ENCODE results near the gene KCNJ4. TPM values are rescaled to one million over a fixed set of nuclear protein-coding genes. Genes with fewer than 3 reads are reported as not detected.

Gene KCNJ4
- total and polyA plus RNA-seq, 10 of the 15 experiments (the other 5 are each of a cell fraction or from before 2014, with no cell fraction given): not detected

GRCh38 chr22:38468443-38469305 lies 13.7 kb upstream of the KCNJ4 start:
- Histone ChIP-seq H3K4me2 (ENCODE audit: control insufficient read depth, insufficient read depth) (peak overlapping the region; percentile 100), H3K79me2 (ENCODE audit: control insufficient read depth, insufficient read depth, low read length) (no peaks in the 10 kb centered on the region), H3K27ac (ENCODE audit: control insufficient read depth, insufficient read depth) (no peak overlapping the region), H3K27me3 (replicated peaks in 1 of 2; ENCODE audit: control insufficient read depth in 2 of 2, insufficient read depth in 2 of 2, low read length in 1 of 2) (peaks cover 0 to 5% of the 10 kb centered on the region in 2 experiments; a peak in 3 of 4 replicates), H3K4me1 (ENCODE audit: control insufficient read depth, insufficient read depth, low read length) (no peaks in the 10 kb centered on the region), H3K9ac (ENCODE audit: control insufficient read depth, insufficient read depth, low read length) (no peak overlapping the region; the same call in 1 of the 2 replicates), H3K4me3 (peak overlapping the region; percentile 43; the same call in 1 of the 2 replicates), H3K36me3 (ENCODE audit: control insufficient read depth in 2 of 2, insufficient read depth in 2 of 2, low read length in 1 of 2) (no peaks in the 10 kb centered on the region), H3K9me3 (replicated peaks; ENCODE audit: control insufficient read depth, insufficient read depth, low read length) (no peaks in the 10 kb centered on the region), H2AFZ (ENCODE audit: control insufficient read depth, low read depth, low read length) (no peak overlapping the region), H4K20me1 (ENCODE audit: control insufficient read depth, insufficient read depth) (no peaks in the 10 kb centered on the region)
- CTCF ChIA-PET: no interaction called here
- POLR2A ChIA-PET: interaction anchor here (0.6 kb wide), 1 partner anchor 33 kb away, joined by 5 read pairs; no protein-coding TSS in a partner anchor
- FAIRE-seq (no peak), DNase-seq (ENCODE audit: low read depth, low spot score) (no peak), ATAC-seq (peak; percentile 17; the same call in 1 of the 3 replicates)
- intact Hi-C loops (cut with micrococcal nuclease; ENCODE audit: unreplicated experiment): no loop called here
- SMC1A ChIA-PET (ENCODE audit: uncharacterized antibody, unreplicated experiment): no interaction called here
- no TSS peak for BruUV-seq (replicated peaks)
- WGBS (ENCODE audit: insufficient coverage, insufficient replicate concordance, low lambda C conversion rate, missing lambda C conversion rate): 68% methylated on average over 24 of the region's 28 CpGs
- RAD21 ChIA-PET (ENCODE audit: unreplicated experiment): no interaction called here
- in situ Hi-C loops (cut with MboI): no loop called here
- TF ChIP-seq IRF4 (IDR thresholded peaks at IDR 0.05; ENCODE audit: low read depth, low read length): no peak
- TF ChIP-seq EZH2 (IDR thresholded peaks at IDR 0.05; ENCODE audit: borderline replicate concordance, control insufficient read depth, low read depth, low read length): no peak
- TF ChIP-seq CTCF (IDR thresholded peaks at IDR 0.05 in 2 of 3, conservative IDR thresholded peaks at IDR 0.05 in 1 of 3; ENCODE audit: control insufficient read depth in 2 of 3, extremely low read depth in 1 of 3, insufficient read depth in 1 of 3, low read depth in 3 of 3, low read length in 3 of 3): peak in 2 of 3 experiments; percentile 7 to 24; a peak in 1 of 6 replicates
- no peak for TF ChIP-seq TCF12 (IDR thresholded peaks at IDR 0.05; ENCODE audit: low read depth, low read length)
- TF ChIP-seq POU2F2 (IDR thresholded peaks at IDR 0.05; ENCODE audit: borderline replicate concordance, low read depth, low read length): no peak
